Progenitor cell of endocrine pancreas (in vitro differentiated cells): Measurements from ENCODE around the gene DHX16. TPM values are rescaled to one million over a fixed set of nuclear protein-coding genes. Genes with fewer than 3 reads are reported as not detected.
"Not testable (repeated sequence)": the region's sequence is repeated elsewhere in the genome, so short reads cannot be mapped to it uniquely, and the experiment has no call there.

Source experiments
- DNase-seq: peaks from one replicate; pipeline ENCODE4 v3.0.0; 2021; ENCODE audit warnings: low spot score; ENCODE audit not compliant: unreplicated experiment
- H3K27ac Mint-ChIP-seq: 2 replicates; pipeline ENCODE4 v1.8.0; 2021; ENCODE audit warnings: mild to moderate bottlenecking, moderate library complexity, mixed read lengths
- H3K27me3 Mint-ChIP-seq: 2 replicates; pipeline ENCODE4 v1.8.0; 2021; ENCODE audit warnings: mixed read lengths
- H3K36me3 Mint-ChIP-seq: 2 replicates; pipeline ENCODE4 v1.8.0; 2022; ENCODE audit warnings: mixed read lengths; ENCODE audit not compliant: insufficient read depth
- H3K4me1 Mint-ChIP-seq: 2 replicates; pipeline ENCODE4 v1.8.0; 2021; ENCODE audit warnings: low read depth, mixed read lengths
- H3K4me3 Mint-ChIP-seq: 2 replicates; pipeline ENCODE4 v1.8.0; 2021; ENCODE audit warnings: low read depth, mild to moderate bottlenecking, moderate library complexity, mixed read lengths
- H3K9me3 Mint-ChIP-seq: 2 replicates; pipeline ENCODE4 v1.8.0; 2021; ENCODE audit warnings: low read depth, mixed read lengths
- CTCF ChIP-seq: fragments of 200-600 bp; sonication (generic); IDR thresholded peaks from one replicate; pipeline ENCODE4 v1.5.0; 2021; ENCODE audit warnings: antibody characterized with exemption, mild to moderate bottlenecking; ENCODE audit not compliant: unreplicated experiment
- total RNA-seq: library from RNA; stranded (reverse); gene quantifications from 2 replicates; pipeline ENCODE4 v1.2.1, GENCODE V29; 2021

DHX16 gene
- total RNA-seq, 1 donor from 2014 or later = 31.0 TPM

- H3K27me3 Mint-ChIP-seq = no peaks in the 10 kb centered on the region
- no peak for DNase-seq
- H3K36me3 Mint-ChIP-seq = peaks cover 12% of the 10 kb centered on the region
- no peaks in the 10 kb centered on the region for H3K9me3 Mint-ChIP-seq
- H3K4me1 Mint-ChIP-seq = no peaks in the 10 kb centered on the region
- no peak for TF ChIP-seq CTCF
- H3K4me3 Mint-ChIP-seq = no peak overlapping the region
- no peak overlapping the region for H3K27ac Mint-ChIP-seq
Observed at GRCh38 chr6:30664994-30665767, 7.6 kb downstream of the DHX16 start.

- H3K27ac Mint-ChIP-seq, H3K4me3 Mint-ChIP-seq, H3K4me1 Mint-ChIP-seq, DNase-seq, H3K27me3 Mint-ChIP-seq, H3K9me3 Mint-ChIP-seq: not testable (repeated sequence)
- H3K36me3 Mint-ChIP-seq = peaks cover 26% of the 10 kb centered on the region
Observed at GRCh38 chr6:30657922-30658321, 14.9 kb downstream of the DHX16 start.

- no peak for TF ChIP-seq CTCF
- Mint-ChIP-seq H3K27ac (no peak overlapping the region), H3K9me3 (no peaks in the 10 kb centered on the region), H3K4me1 (no peaks in the 10 kb centered on the region), H3K36me3 (peaks cover 24% of the 10 kb centered on the region), H3K4me3 (no peak overlapping the region), H3K27me3 (no peaks in the 10 kb centered on the region)
- no peak for DNase-seq
Observed at GRCh38 chr6:30657454-30657853, 15.4 kb downstream of the DHX16 start.

- no peak for TF ChIP-seq CTCF
- H3K9me3 Mint-ChIP-seq = no peaks in the 10 kb centered on the region
- H3K4me1 Mint-ChIP-seq = no peaks in the 10 kb centered on the region
- H3K4me3 Mint-ChIP-seq = no peak overlapping the region
- DNase-seq = no peak
- no peak overlapping the region for H3K27ac Mint-ChIP-seq
- H3K36me3 Mint-ChIP-seq = peaks cover 22% of the 10 kb centered on the region
- H3K27me3 Mint-ChIP-seq = no peaks in the 10 kb centered on the region
Observed at GRCh38 chr6:30656513-30656912, 16.3 kb downstream of the DHX16 start.

- Mint-ChIP-seq H3K9me3 (no peaks in the 10 kb centered on the region), H3K27me3 (no peaks in the 10 kb centered on the region), H3K36me3 (peaks cover 24% of the 10 kb centered on the region), H3K4me3 (no peak overlapping the region), H3K27ac (no peak overlapping the region), H3K4me1 (no peaks in the 10 kb centered on the region)
- no peak for DNase-seq
- TF ChIP-seq CTCF = no peak
Observed at GRCh38 chr6:30655743-30656094, 17.1 kb downstream of the DHX16 start.
